Measurements from ENCODE around the gene MRRF.

Gene MRRF

GRCh38 chr9:122262073-122262472 lies 2.6 kb upstream of the MRRF start:
- Histone ChIP-seq H3K36me3 (peaks cover 46% of the 10 kb centered on the region), H3K4me3 (ENCODE audit: low read depth, low read length) (no peak overlapping the region), H3K27ac (no peak overlapping the region), H3K9me3 (ENCODE audit: severe bottlenecking) (no peaks in the 10 kb centered on the region), H3K27me3 (ENCODE audit: insufficient read depth, low read depth, severe bottlenecking) (no peaks in the 10 kb centered on the region)
- no peak for TF ChIP-seq CTCF (IDR thresholded peaks at IDR 0.05; ENCODE audit: low read depth, low read length)
- DNase-seq, result no peak

DNA sequence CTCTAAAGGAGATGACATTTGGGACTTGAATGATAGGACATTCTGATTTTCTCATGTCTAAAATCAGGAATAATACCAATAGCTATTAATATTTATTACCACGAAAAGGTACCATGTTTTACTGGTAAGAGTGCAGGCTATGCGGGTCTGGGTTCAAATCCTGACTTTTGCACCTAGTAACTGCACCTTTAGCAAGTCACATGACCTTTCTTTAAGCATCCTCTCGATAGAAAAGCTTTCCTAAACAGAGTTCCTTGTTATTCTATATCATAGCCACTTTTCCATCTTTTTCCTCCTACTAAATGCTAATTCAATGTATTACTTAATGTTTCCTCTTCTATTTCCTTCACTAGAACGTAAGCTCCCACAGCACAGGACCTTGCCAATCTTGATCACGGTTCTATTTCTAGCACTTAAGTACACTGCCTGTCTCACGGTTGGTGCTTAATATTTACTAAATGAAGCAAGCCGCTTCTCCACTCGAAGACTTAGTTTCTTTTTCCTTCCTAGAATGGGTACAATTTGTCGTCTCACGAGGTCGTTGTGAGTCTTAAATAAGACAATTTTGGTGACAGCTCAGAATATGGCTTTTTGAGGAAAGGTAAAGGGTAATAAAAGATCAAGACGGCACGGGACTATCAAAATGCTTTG lies 858 bp upstream of the MRRF start:
- TF ChIP-seq CTCF (IDR thresholded peaks at IDR 0.05; ENCODE audit: low read depth, low read length), result no peak
- DNase-seq, result no peak
- Histone ChIP-seq H3K27me3 (ENCODE audit: insufficient read depth, low read depth, severe bottlenecking) (no peaks in the 10 kb centered on the region), H3K27ac (peak overlapping the region; percentile 87), H3K9me3 (ENCODE audit: severe bottlenecking) (no peaks in the 10 kb centered on the region), H3K36me3 (peaks cover 41% of the 10 kb centered on the region), H3K4me3 (ENCODE audit: low read depth, low read length) (peak overlapping the region; percentile 90)

GRCh38 chr9:122265149-122265915 lies 650 bp downstream of the MRRF start:
- H3K4me3 ChIP-seq (ENCODE audit: low read depth, low read length), result peak overlapping the region; percentile 90
- TF ChIP-seq CTCF (IDR thresholded peaks at IDR 0.05; ENCODE audit: low read depth, low read length), result no peak
- no peaks in the 10 kb centered on the region for H3K27me3 ChIP-seq (ENCODE audit: insufficient read depth, low read depth, severe bottlenecking)
- no peak for DNase-seq
- H3K36me3 ChIP-seq, result peaks cover 26% of the 10 kb centered on the region
- peak overlapping the region; percentile 87 for H3K27ac ChIP-seq
- no peaks in the 10 kb centered on the region for H3K9me3 ChIP-seq (ENCODE audit: severe bottlenecking)

DNA sequence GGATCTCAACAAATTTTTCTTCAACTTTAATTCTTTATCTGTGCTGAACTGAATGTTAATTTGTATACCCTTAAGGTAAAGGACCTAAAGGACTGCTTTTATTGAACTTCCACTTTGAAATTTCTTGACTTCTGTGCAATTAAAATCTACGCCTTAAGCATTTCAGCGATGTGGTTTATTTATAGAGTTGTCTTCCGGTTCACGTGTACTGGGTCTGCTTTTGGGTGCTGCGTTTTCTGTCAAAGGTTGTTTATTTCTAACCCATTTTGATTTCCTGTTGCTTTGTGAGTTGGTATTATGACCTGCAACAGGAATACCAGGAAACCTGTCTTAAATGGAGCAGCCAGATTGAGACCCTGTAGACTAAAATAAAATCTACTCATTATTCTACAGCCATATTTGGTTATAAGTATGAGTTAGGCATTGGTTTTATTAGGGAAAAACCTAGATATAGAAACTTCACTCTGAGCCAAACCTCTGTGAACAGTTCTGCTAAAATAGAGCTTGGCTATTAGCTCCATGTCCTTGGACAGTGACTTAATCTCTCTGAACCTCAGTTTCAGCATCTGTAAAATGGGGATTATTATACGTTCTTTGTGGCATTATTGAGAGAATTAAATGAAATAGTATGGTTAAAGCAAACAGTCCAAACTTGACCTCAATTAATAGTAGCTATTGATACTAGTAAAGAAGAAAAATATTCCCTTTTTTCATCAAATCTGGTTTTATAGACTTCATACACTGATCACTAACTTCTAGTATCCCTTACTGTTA lies 3.5 kb downstream of the MRRF start:
- Histone ChIP-seq H3K36me3 (peaks cover 13% of the 10 kb centered on the region), H3K27me3 (ENCODE audit: insufficient read depth, low read depth, severe bottlenecking) (no peaks in the 10 kb centered on the region), H3K27ac (no peak overlapping the region), H3K9me3 (ENCODE audit: severe bottlenecking) (no peaks in the 10 kb centered on the region), H3K4me3 (ENCODE audit: low read depth, low read length) (no peak overlapping the region)
- no peak for TF ChIP-seq CTCF (IDR thresholded peaks at IDR 0.05; ENCODE audit: low read depth, low read length)
- no peak for DNase-seq

DNA sequence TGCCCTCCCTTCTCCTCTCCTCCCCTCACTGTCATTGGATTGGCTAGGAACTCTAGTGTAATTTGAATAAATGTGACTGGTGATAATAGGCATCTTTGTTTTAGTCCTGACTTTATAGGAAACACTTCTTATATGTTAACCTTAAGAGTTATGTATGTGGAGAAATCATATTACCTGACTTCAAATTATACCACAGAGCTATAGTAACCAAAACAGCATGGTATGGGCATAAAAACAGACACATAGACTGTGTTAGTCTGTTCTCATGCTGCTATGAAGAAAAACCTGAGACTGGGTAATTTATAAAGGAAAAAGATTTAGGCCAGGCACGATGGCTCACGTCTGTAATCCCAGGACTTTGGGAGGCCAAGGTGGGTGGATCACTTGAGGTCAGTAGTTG lies 9.4 kb downstream of the MRRF start:
- H3K4me3 ChIP-seq (ENCODE audit: low read depth, low read length), result no peak overlapping the region
- DNase-seq, result no peak
- peaks cover 13% of the 10 kb centered on the region for H3K36me3 ChIP-seq
- H3K9me3 ChIP-seq (ENCODE audit: severe bottlenecking), result no peaks in the 10 kb centered on the region
- no peaks in the 10 kb centered on the region for H3K27me3 ChIP-seq (ENCODE audit: insufficient read depth, low read depth, severe bottlenecking)
- H3K27ac ChIP-seq, result no peak overlapping the region
- no peak for TF ChIP-seq CTCF (IDR thresholded peaks at IDR 0.05; ENCODE audit: low read depth, low read length)

All from WERI-Rb-1 (cell line).